SK-N-DZ (cell line): Measurements from ENCODE around the gene CCDC12.

Source experiments
- DNase-seq: peaks from one replicate; pipeline ENCODE4 v3.0.0-alpha.2; 2015; ENCODE audit warnings: low spot score

CCDC12 gene

GRCh38 chr3:46996689-46997452, 20.3 kb upstream of the CCDC12 start:
- no peak for DNase-seq

GRCh38 chr3:46995901-46996562, 19.5 kb upstream of the CCDC12 start:
- no peak for DNase-seq

- DNase-seq, result no peak
These were observed 18.5 kb upstream of the CCDC12 start for GRCh38 chr3:46994801-46995731.

- no peak for DNase-seq
These were observed 17.4 kb upstream of the CCDC12 start for GRCh38 chr3:46993986-46994385.

GRCh38 chr3:46993292-46993691, 16.7 kb upstream of the CCDC12 start:
- DNase-seq, result no peak

GRCh38 chr3:46992231-46992630, 15.7 kb upstream of the CCDC12 start:
- no peak for DNase-seq

GRCh38 chr3:46991406-46992165, 15.0 kb upstream of the CCDC12 start:
- no peak for DNase-seq

GRCh38 chr3:46990573-46991374, 14.2 kb upstream of the CCDC12 start:
- DNase-seq, result no peak

GRCh38 chr3:46989146-46989810, 12.7 kb upstream of the CCDC12 start:
- DNase-seq, result no peak

- DNase-seq, result no peak
These were observed 12.1 kb upstream of the CCDC12 start for GRCh38 chr3:46988616-46989015.

- DNase-seq, result no peak
These were observed 11.3 kb upstream of the CCDC12 start for GRCh38 chr3:46987743-46988401.

- DNase-seq, result no peak
These were observed 10.8 kb upstream of the CCDC12 start for GRCh38 chr3:46987319-46987742.

- DNase-seq, result no peak
These were observed 10.3 kb upstream of the CCDC12 start for GRCh38 chr3:46986782-46987310.

GRCh38 chr3:46986055-46986730, 9.6 kb upstream of the CCDC12 start:
- no peak for DNase-seq

GRCh38 chr3:46985588-46985987, 9.0 kb upstream of the CCDC12 start:
- DNase-seq, result no peak

- DNase-seq, result no peak
These were observed 8.3 kb upstream of the CCDC12 start for GRCh38 chr3:46984591-46985459.

- no peak for DNase-seq
These were observed 6.0 kb upstream of the CCDC12 start for GRCh38 chr3:46982546-46982945.
